ENCODE measurements around the gene FADS3.

DNA sequence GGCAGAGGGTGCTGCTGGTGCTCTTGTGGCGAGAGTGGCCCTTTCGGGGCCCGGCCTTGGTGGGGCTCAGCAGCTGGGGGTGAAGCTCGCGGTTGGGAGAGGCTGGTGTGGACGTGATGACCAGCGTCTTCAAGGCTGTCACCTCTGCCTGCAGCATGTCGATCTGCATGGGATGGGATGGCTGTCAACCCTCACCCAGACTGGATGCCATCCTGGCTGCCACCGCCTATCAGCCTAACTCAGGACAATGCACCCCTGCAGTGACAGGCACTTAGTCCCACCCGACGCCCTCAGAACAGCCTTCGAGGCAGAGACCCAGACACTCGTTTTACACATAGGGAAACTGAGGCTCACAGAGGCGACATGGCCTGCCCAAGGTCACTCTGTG, 15.2 kb upstream of the FADS3 start:
- TF ChIP-seq, protein P1, sequence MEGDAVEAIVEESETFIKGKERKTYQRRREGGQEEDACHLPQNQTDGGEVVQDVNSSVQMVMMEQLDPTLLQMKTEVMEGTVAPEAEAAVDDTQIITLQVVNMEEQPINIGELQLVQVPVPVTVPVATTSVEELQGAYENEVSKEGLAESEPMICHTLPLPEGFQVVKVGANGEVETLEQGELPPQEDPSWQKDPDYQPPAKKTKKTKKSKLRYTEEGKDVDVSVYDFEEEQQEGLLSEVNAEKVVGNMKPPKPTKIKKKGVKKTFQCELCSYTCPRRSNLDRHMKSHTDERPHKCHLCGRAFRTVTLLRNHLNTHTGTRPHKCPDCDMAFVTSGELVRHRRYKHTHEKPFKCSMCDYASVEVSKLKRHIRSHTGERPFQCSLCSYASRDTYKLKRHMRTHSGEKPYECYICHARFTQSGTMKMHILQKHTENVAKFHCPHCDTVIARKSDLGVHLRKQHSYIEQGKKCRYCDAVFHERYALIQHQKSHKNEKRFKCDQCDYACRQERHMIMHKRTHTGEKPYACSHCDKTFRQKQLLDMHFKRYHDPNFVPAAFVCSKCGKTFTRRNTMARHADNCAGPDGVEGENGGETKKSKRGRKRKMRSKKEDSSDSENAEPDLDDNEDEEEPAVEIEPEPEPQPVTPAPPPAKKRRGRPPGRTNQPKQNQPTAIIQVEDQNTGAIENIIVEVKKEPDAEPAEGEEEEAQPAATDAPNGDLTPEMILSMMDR (conservative IDR thresholded peaks at IDR 0.05; ENCODE audit: low read depth, low read length): no peak
- no peak for TF ChIP-seq EZH2 (IDR thresholded peaks at IDR 0.05; ENCODE audit: low read length, unreplicated experiment)
